HG02852 (cell line): ENCODE measurements around the gene ZDHHC8.

ENCODE experiments used
- ATAC-seq: cut with Tn5 transposase; IDR thresholded peaks from one replicate; pipeline ENCODE4 v1.9.1; 2021; ENCODE audit warnings: mild to moderate bottlenecking, moderate library complexity; ENCODE audit not compliant: unreplicated experiment

The ZDHHC8 gene

DNA sequence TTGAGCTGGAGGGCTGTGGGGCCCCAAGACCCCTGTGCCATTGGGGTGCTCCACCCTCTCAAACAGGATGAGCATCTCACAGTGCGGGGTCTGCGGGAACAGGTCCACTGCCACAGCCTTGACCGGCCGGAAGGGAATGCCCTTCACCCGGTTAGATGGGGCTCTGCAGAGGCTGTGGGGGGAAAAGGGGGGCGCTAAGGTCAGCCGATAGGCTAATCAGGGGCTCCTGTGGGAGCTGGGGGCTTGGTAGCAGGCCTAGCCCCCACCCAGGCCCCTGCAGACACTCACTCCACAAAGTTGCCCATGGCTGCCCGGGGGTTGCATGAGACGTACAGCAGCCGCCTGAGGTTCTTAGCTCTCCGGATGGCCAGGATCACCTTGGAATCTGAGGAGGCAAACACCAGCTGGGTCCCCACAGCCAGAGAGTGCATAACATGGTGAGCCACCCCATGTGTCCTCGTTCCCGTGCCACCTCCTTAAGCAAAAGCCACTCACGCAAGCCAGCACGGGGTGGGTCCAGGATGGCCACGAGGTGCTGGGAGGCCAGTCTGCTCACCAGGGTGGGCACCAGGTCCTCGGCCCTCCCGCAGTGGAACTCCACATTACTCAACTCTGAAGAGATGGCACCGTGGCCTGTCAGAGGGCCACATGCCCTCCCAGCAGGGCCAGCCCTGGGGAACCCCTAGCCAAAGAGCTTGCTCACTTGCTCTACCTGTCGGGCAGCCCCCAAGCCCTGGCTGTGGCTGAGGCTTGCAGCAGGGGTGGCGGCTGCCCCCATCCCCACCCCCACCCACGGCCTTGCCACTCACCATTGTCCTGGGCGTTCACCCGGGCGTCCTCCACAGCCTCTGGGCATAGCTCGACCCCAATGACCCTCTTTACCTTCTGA is 18.7 kb upstream of the ZDHHC8 start:
- no peak for ATAC-seq

GRCh38 chr22:20113551-20114310 is 17.9 kb upstream of the ZDHHC8 start:
- no peak for ATAC-seq

- ATAC-seq: no peak
Measured at GRCh38 chr22:20114506-20115475, 16.8 kb upstream of the ZDHHC8 start.

GRCh38 chr22:20115691-20116375 is 15.8 kb upstream of the ZDHHC8 start, which contains the start of gene RANBP1:
Gene RANBP1, plus strand, starts transcription at chr22:20116104. Its CDS starts 81 bp downstream, at chr22:20116185.
- no peak for ATAC-seq

DNA sequence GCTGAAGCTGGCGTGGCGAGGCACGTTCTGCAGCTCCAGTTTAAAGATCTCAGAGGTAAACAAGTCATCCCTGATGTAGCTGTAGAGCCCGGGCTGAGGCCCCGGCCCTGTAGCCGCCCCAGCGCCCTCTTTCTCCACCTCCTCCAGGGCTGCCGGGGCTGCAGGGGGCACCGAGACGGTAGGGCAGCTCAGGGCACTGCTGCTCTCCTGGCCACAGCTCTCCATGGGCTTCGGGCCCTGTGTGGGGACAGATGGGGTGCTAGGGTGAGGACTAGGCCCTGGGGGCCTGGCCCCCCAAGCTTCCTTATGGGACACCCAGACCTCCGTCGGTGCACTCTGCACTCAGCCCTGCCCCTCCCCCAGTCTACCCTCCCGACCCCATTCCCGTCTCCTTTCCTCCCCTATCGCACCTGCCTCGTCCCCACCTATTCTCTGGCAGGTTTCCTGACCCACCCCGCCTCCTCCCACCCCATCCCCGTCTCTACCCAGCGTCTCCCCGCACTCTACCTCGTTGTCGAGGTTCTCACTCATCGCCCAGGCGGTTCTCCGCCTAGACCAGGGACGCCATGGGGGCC is 15.1 kb upstream of the ZDHHC8 start:
- ATAC-seq: no peak

- ATAC-seq: peak; percentile 73
Measured at GRCh38 chr22:20116951-20117632, 14.5 kb upstream of the ZDHHC8 start, which contains the start of gene TRMT2A. Gene TRMT2A, minus strand, starts transcription at chr22:20117226. Its CDS starts 320 bp downstream, at chr22:20116906.

DNA sequence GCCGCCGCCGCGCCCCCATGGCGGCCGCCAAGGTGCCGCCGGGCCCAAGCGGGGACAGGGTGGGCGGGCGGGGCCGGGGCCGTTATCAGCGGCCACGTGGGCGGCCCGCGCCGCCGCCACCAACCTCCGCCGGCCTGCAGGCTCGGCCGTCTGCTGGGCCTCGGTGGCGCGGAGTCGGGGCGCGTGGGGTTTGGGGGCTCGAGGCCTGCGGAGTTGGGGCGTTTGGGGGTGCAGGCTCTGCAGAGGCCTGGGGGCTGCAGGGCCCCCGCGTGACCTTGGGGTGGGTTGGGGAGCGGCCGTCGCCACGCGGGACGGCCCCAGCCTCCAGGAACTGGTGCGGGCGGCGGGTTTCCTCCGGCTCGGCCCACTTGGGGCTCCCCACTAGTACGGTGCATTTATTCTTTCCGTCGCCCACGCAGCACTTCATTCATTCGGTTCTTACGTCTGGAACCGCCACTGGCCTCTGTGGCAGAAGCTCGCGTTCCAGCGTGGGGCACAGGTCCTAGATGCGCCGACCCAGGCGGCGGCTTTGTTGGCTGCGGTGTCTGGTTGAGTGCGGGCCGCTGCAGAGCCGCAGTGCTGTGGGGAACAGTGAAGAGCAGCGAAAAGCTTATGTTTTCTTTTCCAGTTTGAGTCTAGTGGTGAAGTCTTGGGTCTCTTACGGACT is 13.8 kb upstream of the ZDHHC8 start:
- ATAC-seq: peak; percentile 19

DNA sequence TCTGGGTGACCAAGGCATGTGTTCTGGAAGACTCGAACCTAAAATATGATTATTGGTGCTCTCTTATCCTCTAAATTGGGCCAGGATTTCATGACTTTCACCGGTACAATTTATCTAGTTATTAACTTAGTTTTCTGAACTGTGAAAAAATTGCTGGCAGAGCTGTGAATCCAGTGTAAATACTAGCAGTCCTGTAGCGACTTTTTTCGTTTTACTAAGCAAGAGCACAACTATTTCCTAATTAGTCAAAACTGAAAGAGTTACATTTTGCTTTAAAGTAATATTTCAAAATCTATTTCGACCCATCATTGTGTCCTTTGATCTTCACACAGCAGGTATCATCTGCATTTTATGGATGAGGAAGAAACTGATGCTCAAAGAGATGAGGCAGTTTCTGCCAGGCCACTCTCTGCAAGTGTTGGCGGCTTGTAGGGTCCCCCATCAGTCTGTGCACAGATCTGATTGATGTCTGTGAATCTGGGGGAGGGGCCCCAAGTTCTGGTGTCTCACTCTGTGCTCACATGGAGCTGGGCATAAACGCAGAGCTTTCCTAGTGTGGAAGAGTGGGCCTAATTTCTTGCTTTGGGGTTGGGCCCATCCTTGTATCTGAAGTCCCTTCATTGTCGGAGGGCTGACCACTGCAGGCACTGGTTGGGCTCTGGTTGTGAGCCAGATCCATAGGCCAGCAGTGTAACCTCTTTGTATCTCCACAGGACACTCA is 13.1 kb upstream of the ZDHHC8 start:
- ATAC-seq: no peak

GRCh38 chr22:20121856-20122415 is 9.7 kb upstream of the ZDHHC8 start:
- ATAC-seq: no peak

- ATAC-seq: no peak
Measured at GRCh38 chr22:20123366-20124082, 8.1 kb upstream of the ZDHHC8 start.

GRCh38 chr22:20124083-20124787 is 7.4 kb upstream of the ZDHHC8 start:
- no peak for ATAC-seq

GRCh38 chr22:20125201-20126174 is 6.1 kb upstream of the ZDHHC8 start:
- ATAC-seq: no peak

DNA sequence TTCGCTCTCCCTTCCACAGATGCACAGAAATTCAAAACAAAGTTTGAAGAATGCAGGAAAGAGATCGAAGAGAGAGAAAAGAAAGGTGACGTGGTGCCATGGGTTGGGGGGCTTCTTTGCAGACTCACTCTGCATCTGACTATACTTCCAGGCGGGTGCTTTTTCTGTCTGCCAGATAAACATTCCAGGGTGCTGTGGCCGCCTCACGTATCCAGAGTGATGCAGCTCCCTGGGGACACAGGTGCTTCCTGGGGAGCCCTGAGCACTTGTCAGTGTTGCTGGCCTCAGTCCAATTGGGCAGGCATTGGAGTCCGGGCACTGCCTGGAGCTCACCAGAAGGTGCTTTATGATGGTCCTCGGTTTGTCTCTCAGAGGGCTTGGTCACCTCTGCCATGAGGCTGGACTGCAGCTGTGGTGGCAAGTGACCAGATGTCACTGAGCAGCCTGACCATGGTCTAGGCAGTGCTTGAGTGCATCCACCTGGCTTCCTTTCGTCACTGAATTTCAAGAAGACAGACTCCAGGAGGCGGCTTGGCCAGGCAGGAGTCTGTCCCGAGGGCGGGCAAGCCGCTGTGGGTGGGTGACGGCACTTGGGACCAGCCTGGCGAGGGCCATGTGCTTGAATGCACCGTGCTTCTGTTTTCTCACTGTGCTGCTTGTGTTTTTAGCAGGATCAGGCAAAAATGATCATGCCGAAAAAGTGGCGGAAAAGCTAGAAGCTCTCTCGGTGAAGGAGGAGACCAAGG is 5.1 kb upstream of the ZDHHC8 start:
- ATAC-seq: no peak

DNA sequence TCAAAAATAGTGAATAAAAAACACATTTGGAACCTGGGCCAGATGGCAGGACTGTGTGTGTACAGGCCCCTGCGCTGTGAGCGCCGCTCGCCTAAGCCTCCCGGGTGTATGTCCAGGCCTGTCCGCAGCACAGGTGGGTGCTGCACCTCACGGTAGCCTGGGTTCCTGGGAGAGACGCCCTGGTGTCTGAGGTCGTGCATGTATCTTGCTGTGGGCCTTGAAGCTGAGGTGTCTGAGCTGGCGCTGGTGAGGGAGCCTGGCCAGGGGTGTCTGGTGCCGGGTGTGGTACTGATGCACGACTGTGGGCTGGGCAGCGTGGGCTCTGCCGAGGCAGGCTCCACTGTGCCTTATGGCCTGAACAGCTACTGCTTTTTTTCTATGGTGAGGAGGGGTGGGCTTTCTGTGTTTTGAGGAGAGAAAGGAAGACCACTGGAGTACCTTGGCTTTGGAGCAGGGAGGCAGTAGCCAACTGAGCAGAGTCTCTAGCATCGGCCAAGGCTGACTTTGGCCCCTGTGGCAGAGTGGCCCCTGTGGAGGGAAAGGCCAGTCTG is 4.2 kb upstream of the ZDHHC8 start:
- ATAC-seq: no peak
